GM23338 (cell line): ENCODE results near the gene YOD1. TPM values are rescaled to one million over a fixed set of nuclear protein-coding genes. Genes with fewer than 3 reads are reported as not detected.

Experiments used
- ATAC-seq: fragments of 200-7000 bp; cut with Tn5 transposase; 3 replicates; pipeline ENCODE4 v1.9.1; 2020
- DNase-seq: peaks from one replicate; pipeline ENCODE4 v3.0.0-alpha.2; 2015; ENCODE audit warnings: low spot score
- H2AFZ ChIP-seq: fragments of 200-600 bp; sonication (generic); 2 replicates; pipeline ENCODE4 v1.8.0; 2016; ENCODE audit warnings: antibody characterized with exemption, mild to moderate bottlenecking, moderate library complexity
- H3F3A ChIP-seq: fragments of 200-600 bp; sonication (generic); replicated peaks from 2 replicates; pipeline ENCODE4 v1.8.0; 2017; ENCODE audit warnings: antibody characterized with exemption, mixed run types, low read depth
- H3K27ac ChIP-seq: fragments of 200-600 bp; sonication (generic); 2 replicates; pipeline ENCODE4 v1.6.1; 2016; ENCODE audit warnings: low read depth
- H3K27me3 ChIP-seq: fragments of 200-600 bp; sonication (generic); 2 replicates; pipeline ENCODE4 v1.8.0; 2016; ENCODE audit warnings: mild to moderate bottlenecking, mixed run types, moderate library complexity; ENCODE audit not compliant: insufficient read depth
- H3K36me3 ChIP-seq: fragments of 200-600 bp; sonication (generic); 2 replicates; pipeline ENCODE4 v1.8.0; 2016; ENCODE audit warnings: mild to moderate bottlenecking; ENCODE audit not compliant: insufficient read depth
- H3K4me1 ChIP-seq: fragments of 200-600 bp; sonication (generic); 2 replicates; pipeline ENCODE4 v1.8.0; 2016; ENCODE audit warnings: mild to moderate bottlenecking, moderate library complexity; ENCODE audit not compliant: insufficient read depth
- H3K4me2 ChIP-seq: fragments of 200-600 bp; sonication (generic); 2 replicates; pipeline ENCODE4 v1.7.1; 2017; ENCODE audit warnings: mixed run types
- H3K4me3 ChIP-seq: fragments of 200-600 bp; sonication (generic); 2 replicates; pipeline ENCODE4 v1.6.1; 2016; ENCODE audit warnings: mixed run types
- H3K79me2 ChIP-seq: fragments of 200-600 bp; sonication (generic); replicated peaks from 2 replicates; pipeline ENCODE4 v1.8.0; 2017; ENCODE audit warnings: mild to moderate bottlenecking; ENCODE audit not compliant: insufficient read depth
- H3K9me2 ChIP-seq: fragments of 200-600 bp; sonication (generic); 2 replicates; pipeline ENCODE4 v1.8.0; 2017; ENCODE audit not compliant: insufficient read depth
- H4K20me1 ChIP-seq: fragments of 200-600 bp; sonication (generic); replicated peaks from 2 replicates; pipeline ENCODE4 v1.8.0; 2017; ENCODE audit warnings: mild to moderate bottlenecking; ENCODE audit not compliant: insufficient read depth
- H3K27ac Mint-ChIP-seq: 2 replicates; pipeline ENCODE4 v1.8.0; 2020; ENCODE audit warnings: inconsistent platforms, mild to moderate bottlenecking, moderate library complexity, mixed read lengths
- H3K27me3 Mint-ChIP-seq: 3 replicates; pipeline ENCODE4 v1.8.0; 2022; ENCODE audit warnings: low read depth, mild to moderate bottlenecking, moderate library complexity, mixed read lengths, inconsistent platforms; ENCODE audit not compliant: insufficient read depth, poor library complexity
- H3K36me3 Mint-ChIP-seq: 3 replicates; pipeline ENCODE4 v1.8.0; 2021; ENCODE audit warnings: low read depth, mild to moderate bottlenecking, inconsistent platforms, moderate library complexity, mixed read lengths
- H3K4me1 Mint-ChIP-seq: 3 replicates; pipeline ENCODE4 v1.8.0; 2020; ENCODE audit warnings: mild to moderate bottlenecking, inconsistent platforms, mixed read lengths
- H3K4me3 Mint-ChIP-seq: 3 replicates; pipeline ENCODE4 v1.8.0; 2021; ENCODE audit warnings: moderate library complexity, mild to moderate bottlenecking, inconsistent platforms, mixed read lengths
- H3K9me3 Mint-ChIP-seq: 3 replicates; pipeline ENCODE4 v1.8.0; 2020; ENCODE audit warnings: moderate library complexity, mild to moderate bottlenecking, inconsistent platforms, mixed read lengths
- CTCF ChIP-seq, 2 experiments: fragments of 200-600 bp in 1 of 2; sonication (generic) in 1 of 2; conservative IDR thresholded peaks; 2 replicates each; pipeline versions ENCODE4 v1.5.1 to v1.6.1; 2016 to 2017; ENCODE audit warnings: antibody characterized with exemption in 2 of 2, low read depth in 2 of 2, mild to moderate bottlenecking in 2 of 2, moderate library complexity in 1 of 2
- ETS1 ChIP-seq: IDR thresholded peaks from 2 replicates; pipeline ENCODE4 v1.6.1; 2016; ENCODE audit warnings: antibody characterized with exemption
- JUNB ChIP-seq: IDR thresholded peaks from one replicate; pipeline ENCODE4 v1.6.1; 2016; ENCODE audit warnings: antibody characterized with exemption; ENCODE audit not compliant: unreplicated experiment
- NANOG ChIP-seq: IDR thresholded peaks from 2 replicates; pipeline ENCODE4 v1.6.1; 2016; ENCODE audit warnings: antibody characterized with exemption, borderline replicate concordance
- STAT1 ChIP-seq: IDR thresholded peaks from one replicate; pipeline ENCODE4 v1.6.1; 2016; ENCODE audit warnings: antibody characterized with exemption; ENCODE audit not compliant: unreplicated experiment
- ZNF331 ChIP-seq: fragments of 250-450 bp; sonication (Bioruptor Pico); IDR thresholded peaks from 2 replicates; pipeline ENCODE4 v1.5.0; 2020; ENCODE audit warnings: low read depth, mild to moderate bottlenecking, moderate library complexity
- ZNF462 ChIP-seq: fragments of 250-450 bp; sonication (Bioruptor Pico); IDR thresholded peaks from 2 replicates; pipeline ENCODE4 v1.5.0; 2020; ENCODE audit warnings: mild to moderate bottlenecking, moderate library complexity
- polyA plus RNA-seq: library from polyadenylated mRNA; unstranded; fragments of >200 nt; fragmentation: Nextera tagmentation; extraction: Ambion mirVana; gene quantifications from 2 replicates; pipeline ENCODE4 v1.2.1, GENCODE V29; 2016
- total RNA-seq: library from RNA; depleted of rRNA; stranded (reverse); fragments of >200 nt; shearing (Covaris generic); gene quantifications from 2 replicates; pipeline ENCODE4 v1.2.3, GENCODE V29; 2014

The YOD1 gene
- total and polyA plus RNA-seq, 2 experiments from 2014 or later, result 4.6 to 21.9 TPM

- DNase-seq (no peak), ATAC-seq (no peak)
- 0 out of 2 replicates have a peak, but pooled peaks cover 3% of the 10 kb centered on the region for H3F3A ChIP-seq
- H3K36me3 ChIP-seq, result no peaks in the 10 kb centered on the region
- H3K4me1 ChIP-seq, result peaks cover 26% of the 10 kb centered on the region
- H3K4me3 ChIP-seq, result no peak overlapping the region
- no peak for TF ChIP-seq CTCF (conservative IDR thresholded peaks at IDR 0.05; ENCODE audit: low read depth in 2 of 2)
- TF ChIP-seq JUNB, result no peak
- no peak for TF ChIP-seq ZNF331
- TF ChIP-seq ETS1, result no peak
- no peak for TF ChIP-seq NANOG
- no peak for TF ChIP-seq STAT1
- no peaks in the 10 kb centered on the region for H4K20me1 ChIP-seq
- no peak overlapping the region for H3K4me2 ChIP-seq
- Mint-ChIP-seq H3K4me3 (no peak overlapping the region), H3K4me1 (peaks cover 44% of the 10 kb centered on the region), H3K36me3 (no peaks in the 10 kb centered on the region; the same call in 2 of the 3 replicates), H3K9me3 (no peaks in the 10 kb centered on the region), H3K27me3 (peaks cover 3% of the 10 kb centered on the region), H3K27ac (no peak overlapping the region)
- peaks cover 10% of the 10 kb centered on the region; the same call in 1 of the 2 replicates for H3K9me2 ChIP-seq
- H3K27me3 ChIP-seq, result no peaks in the 10 kb centered on the region
- no peaks in the 10 kb centered on the region for H3K79me2 ChIP-seq
- no peak overlapping the region for H2AFZ ChIP-seq
- no peak overlapping the region for H3K27ac ChIP-seq
Measured at GRCh38 chr1:207026104-207026534, 24.9 kb downstream of the YOD1 start.

- Mint-ChIP-seq H3K9me3 (no peaks in the 10 kb centered on the region), H3K36me3 (no peaks in the 10 kb centered on the region; the same call in 2 of the 3 replicates), H3K27ac (no peak overlapping the region), H3K4me1 (peaks cover 36% of the 10 kb centered on the region), H3K27me3 (peaks cover 5% of the 10 kb centered on the region), H3K4me3 (no peak overlapping the region)
- H3F3A ChIP-seq, result 0 out of 2 replicates have a peak, but pooled peaks cover 3% of the 10 kb centered on the region
- H3K9me2 ChIP-seq, result peaks cover 10% of the 10 kb centered on the region; the same call in 1 of the 2 replicates
- no peaks in the 10 kb centered on the region for H3K36me3 ChIP-seq
- H3K27me3 ChIP-seq, result no peaks in the 10 kb centered on the region
- ATAC-seq, result peak; percentile 94
- H3K4me3 ChIP-seq, result 0 out of 2 replicates have a peak overlapping the region, but pooled peaks have one; percentile 23
- H3K79me2 ChIP-seq, result no peaks in the 10 kb centered on the region
- no peak overlapping the region for H2AFZ ChIP-seq
- H3K4me2 ChIP-seq, result peak overlapping the region; percentile 65
- DNase-seq, result peak; percentile 65
- no peak overlapping the region for H3K27ac ChIP-seq
- peaks cover 22% of the 10 kb centered on the region for H3K4me1 ChIP-seq
- H4K20me1 ChIP-seq, result no peaks in the 10 kb centered on the region
- TF ChIP-seq CTCF (conservative IDR thresholded peaks at IDR 0.05; ENCODE audit: low read depth in 2 of 2) (no peak), ZNF462 (CRISPR knock-in tag) (0 out of 2 replicates have a peak, but pooled peaks have one; percentile 40)
Measured at GRCh38 chr1:207025146-207025880, 25.7 kb downstream of the YOD1 start.
